SK-N-MC (cell line): Measurements from ENCODE around the gene FBXL20.

Experiments used
- FOXP2 ChIP-seq: optimal IDR thresholded peaks from 2 replicates; pipeline ENCODE3; 2011; ENCODE audit warnings: mild to moderate bottlenecking, moderate library complexity; ENCODE audit not compliant: insufficient read depth; ENCODE audit errors: extremely low read length, control extremely low read depth
- POLR2AphosphoS5 ChIP-seq: IDR thresholded peaks from 2 replicates; pipeline ENCODE4 v1.6.1; 2012; ENCODE audit warnings: mild to moderate bottlenecking, low read depth, low read length, borderline replicate concordance

GRCh38 chr17:39391448-39391847 is 10.0 kb downstream of the FBXL20 start:
- TF ChIP-seq FOXP2 (no peak), POLR2AphosphoS5 (no peak)
